WERI-Rb-1 (cell line): Measurements from ENCODE around the gene DUOX1.

Source experiments
- DNase-seq: peaks from one replicate; pipeline ENCODE4 v3.0.0-alpha.2; 2020
- H3K27ac ChIP-seq: fragments of 250-450 bp; sonication (Bioruptor Pico); 2 replicates; pipeline ENCODE4 v1.5.1; 2020; ENCODE audit warnings: mild to moderate bottlenecking, moderate library complexity
- H3K27me3 ChIP-seq: fragments of 250-450 bp; sonication (Bioruptor Pico); 2 replicates; pipeline ENCODE4 v1.5.1; 2021; ENCODE audit warnings: mild to moderate bottlenecking, low read depth, moderate library complexity; ENCODE audit not compliant: insufficient read depth, severe bottlenecking
- H3K36me3 ChIP-seq: fragments of 250-450 bp; sonication (Bioruptor Pico); 2 replicates; pipeline ENCODE4 v1.5.1; 2020; ENCODE audit warnings: mild to moderate bottlenecking, moderate library complexity
- H3K4me3 ChIP-seq: 2 replicates; pipeline ENCODE4 v1.5.1; 2011; ENCODE audit warnings: low read depth, mild to moderate bottlenecking, control low read depth, low read length
- H3K9me3 ChIP-seq: fragments of 250-450 bp; sonication (Bioruptor Pico); 2 replicates; pipeline ENCODE4 v1.5.1; 2021; ENCODE audit warnings: mild to moderate bottlenecking, moderate library complexity; ENCODE audit not compliant: severe bottlenecking
- CTCF ChIP-seq: IDR thresholded peaks from 2 replicates; pipeline ENCODE4 v1.5.1; 2011; ENCODE audit warnings: low read depth, mild to moderate bottlenecking, control low read depth, inconsistent platforms, low read length

DUOX1 gene

GRCh38 chr15:45116482-45117307 lies 13.1 kb upstream of the DUOX1 start:
- TF ChIP-seq CTCF, result no peak
- no peaks in the 10 kb centered on the region for H3K9me3 ChIP-seq
- DNase-seq, result no peak
- peaks cover 40% of the 10 kb centered on the region for H3K27me3 ChIP-seq
- H3K36me3 ChIP-seq, result no peaks in the 10 kb centered on the region
- no peak overlapping the region for H3K27ac ChIP-seq
- no peak overlapping the region for H3K4me3 ChIP-seq

- no peak for DNase-seq
- Histone ChIP-seq H3K27me3 (peaks cover 31% of the 10 kb centered on the region), H3K27ac (no peak overlapping the region), H3K36me3 (no peaks in the 10 kb centered on the region), H3K4me3 (no peak overlapping the region), H3K9me3 (no peaks in the 10 kb centered on the region)
- TF ChIP-seq CTCF, result no peak
These were observed 12.3 kb upstream of the DUOX1 start for GRCh38 chr15:45117308-45118130.

- peaks cover 25% of the 10 kb centered on the region for H3K27me3 ChIP-seq
- no peaks in the 10 kb centered on the region for H3K36me3 ChIP-seq
These were observed 11.6 kb upstream of the DUOX1 start for GRCh38 chr15:45118131-45118588.

GRCh38 chr15:45118996-45119395 lies 10.8 kb upstream of the DUOX1 start:
- no peak for TF ChIP-seq CTCF
- Histone ChIP-seq H3K36me3 (no peaks in the 10 kb centered on the region), H3K27me3 (peaks cover 17% of the 10 kb centered on the region), H3K4me3 (no peak overlapping the region), H3K9me3 (no peaks in the 10 kb centered on the region), H3K27ac (no peak overlapping the region)
- no peak for DNase-seq

More at GRCh38 chr15:45118131-45118588, 11.6 kb upstream of the DUOX1 start:
- Histone ChIP-seq H3K9me3 (no peaks in the 10 kb centered on the region), H3K4me3 (no peak overlapping the region), H3K27ac (no peak overlapping the region)
- DNase-seq, result peak; percentile 90
- peak; percentile 98 for TF ChIP-seq CTCF

- no peak for TF ChIP-seq CTCF
- Histone ChIP-seq H3K27me3 (peaks cover 3% of the 10 kb centered on the region), H3K27ac (no peak overlapping the region), H3K9me3 (no peaks in the 10 kb centered on the region), H3K4me3 (no peak overlapping the region), H3K36me3 (no peaks in the 10 kb centered on the region)
- no peak for DNase-seq
These were observed 9.5 kb upstream of the DUOX1 start for GRCh38 chr15:45120081-45120972.
